ENCODE results near the gene NINJ2. TPM values are rescaled to one million over a fixed set of nuclear protein-coding genes. Genes with fewer than 3 reads are reported as not detected.
"Not testable (repeated sequence)": the region's sequence is repeated elsewhere in the genome, so short reads cannot be mapped to it uniquely, and the experiment has no call there.

NINJ2 gene, protein sequence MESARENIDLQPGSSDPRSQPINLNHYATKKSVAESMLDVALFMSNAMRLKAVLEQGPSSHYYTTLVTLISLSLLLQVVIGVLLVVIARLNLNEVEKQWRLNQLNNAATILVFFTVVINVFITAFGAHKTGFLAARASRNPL
- total RNA-seq: 0.69 to 1.6 TPM (median 1.1 TPM) in 3 replicates

DNA sequence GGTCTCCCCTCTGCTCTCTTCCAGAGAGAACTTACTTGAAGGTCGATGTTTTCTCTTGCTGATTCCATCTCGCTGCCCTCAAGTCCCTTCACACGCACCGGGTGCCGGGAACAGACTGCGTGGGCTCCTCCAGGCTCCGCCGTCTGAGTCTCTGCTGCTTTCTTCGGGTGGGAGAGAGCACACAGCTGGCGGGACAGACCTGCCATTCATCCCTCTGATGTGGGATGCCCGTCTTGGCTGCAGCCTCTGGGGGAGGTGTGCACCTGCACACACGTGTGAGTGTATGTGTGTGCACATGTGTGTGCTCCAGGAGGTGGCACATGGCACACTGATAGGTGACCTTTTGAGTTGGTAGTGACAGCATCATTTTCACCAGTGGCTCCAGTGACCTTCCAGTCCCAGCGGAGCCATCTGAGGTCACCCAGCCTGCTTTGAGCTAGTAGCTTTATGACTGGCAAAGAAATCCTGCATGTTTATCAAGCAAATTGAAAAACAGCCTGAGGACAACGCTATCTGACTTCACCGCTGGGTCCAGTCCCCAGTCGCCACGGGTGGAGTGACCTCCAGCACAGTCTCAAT is at the start of gene NINJ2:
NINJ2 (minus strand) TSS at position 153 of the 579 bp plus-strand sequence; CDS start at position 68, 85 bp downstream.
- no peak for DNase-seq (ENCODE audit: low spot score in 2 of 2, unreplicated experiment in 2 of 2)
- Mint-ChIP-seq H3K4me3 (no peak within 1 kb of the TSS), H3K36me3 (no peaks in the 10 kb centered on the region), H3K27ac (peak within 1 kb of the TSS; percentile 72), H3K9me3 (no peaks in the 10 kb centered on the region), H3K27me3 (ENCODE audit: low read depth) (no peaks in the 10 kb centered on the region), H3K4me1 (peaks cover 20% of the 10 kb centered on the region)
- TF ChIP-seq, protein P1, sequence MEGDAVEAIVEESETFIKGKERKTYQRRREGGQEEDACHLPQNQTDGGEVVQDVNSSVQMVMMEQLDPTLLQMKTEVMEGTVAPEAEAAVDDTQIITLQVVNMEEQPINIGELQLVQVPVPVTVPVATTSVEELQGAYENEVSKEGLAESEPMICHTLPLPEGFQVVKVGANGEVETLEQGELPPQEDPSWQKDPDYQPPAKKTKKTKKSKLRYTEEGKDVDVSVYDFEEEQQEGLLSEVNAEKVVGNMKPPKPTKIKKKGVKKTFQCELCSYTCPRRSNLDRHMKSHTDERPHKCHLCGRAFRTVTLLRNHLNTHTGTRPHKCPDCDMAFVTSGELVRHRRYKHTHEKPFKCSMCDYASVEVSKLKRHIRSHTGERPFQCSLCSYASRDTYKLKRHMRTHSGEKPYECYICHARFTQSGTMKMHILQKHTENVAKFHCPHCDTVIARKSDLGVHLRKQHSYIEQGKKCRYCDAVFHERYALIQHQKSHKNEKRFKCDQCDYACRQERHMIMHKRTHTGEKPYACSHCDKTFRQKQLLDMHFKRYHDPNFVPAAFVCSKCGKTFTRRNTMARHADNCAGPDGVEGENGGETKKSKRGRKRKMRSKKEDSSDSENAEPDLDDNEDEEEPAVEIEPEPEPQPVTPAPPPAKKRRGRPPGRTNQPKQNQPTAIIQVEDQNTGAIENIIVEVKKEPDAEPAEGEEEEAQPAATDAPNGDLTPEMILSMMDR (IDR thresholded peaks at IDR 0.05; ENCODE audit: unreplicated experiment): no peak

DNA sequence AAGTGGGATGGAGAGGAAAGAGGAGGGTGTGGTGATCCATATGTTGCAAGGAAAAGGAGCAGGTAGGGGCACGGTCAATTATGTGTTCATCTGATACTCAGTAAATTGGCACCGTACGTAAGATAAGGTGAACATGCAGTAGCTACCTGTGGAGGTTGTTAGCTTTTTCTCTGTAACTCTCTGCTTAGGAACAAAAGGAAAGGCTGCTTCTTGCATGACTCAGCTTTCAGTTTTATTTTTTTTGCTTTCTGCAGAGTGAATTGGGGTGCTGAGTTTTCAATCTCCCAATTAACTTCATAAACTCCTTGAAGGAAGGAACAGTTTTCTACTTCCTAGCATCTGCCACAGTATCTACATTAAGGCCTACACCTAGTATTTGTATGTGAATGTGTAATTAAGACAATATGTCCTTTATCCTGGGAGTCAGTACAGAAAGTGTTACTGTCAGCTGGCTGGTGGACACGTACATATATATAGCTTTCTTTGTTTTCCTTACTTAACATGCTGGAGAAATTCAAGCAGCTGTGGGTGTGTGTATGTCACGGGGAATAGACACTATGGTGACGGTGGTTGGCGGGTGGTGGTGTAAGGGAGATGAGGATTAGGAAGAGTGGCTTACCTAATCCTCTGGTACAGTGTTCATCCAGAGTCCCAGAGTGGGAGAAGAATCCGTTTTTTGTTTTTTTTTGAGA is 49.1 kb upstream of the NINJ2 start:
- peaks cover 8% of the 10 kb centered on the region for H3K4me1 Mint-ChIP-seq
- H3K27me3 Mint-ChIP-seq (ENCODE audit: low read depth): no peaks in the 10 kb centered on the region
- H3K36me3 Mint-ChIP-seq: no peaks in the 10 kb centered on the region
- DNase-seq (ENCODE audit: low spot score in 2 of 2, unreplicated experiment in 2 of 2): no peak
- H3K27ac Mint-ChIP-seq: peak overlapping the region; percentile 14
- no peaks in the 10 kb centered on the region for H3K9me3 Mint-ChIP-seq
- H3K4me3 Mint-ChIP-seq: no peak overlapping the region
- TF ChIP-seq, protein P1 (IDR thresholded peaks at IDR 0.05; ENCODE audit: unreplicated experiment): no peak

DNA sequence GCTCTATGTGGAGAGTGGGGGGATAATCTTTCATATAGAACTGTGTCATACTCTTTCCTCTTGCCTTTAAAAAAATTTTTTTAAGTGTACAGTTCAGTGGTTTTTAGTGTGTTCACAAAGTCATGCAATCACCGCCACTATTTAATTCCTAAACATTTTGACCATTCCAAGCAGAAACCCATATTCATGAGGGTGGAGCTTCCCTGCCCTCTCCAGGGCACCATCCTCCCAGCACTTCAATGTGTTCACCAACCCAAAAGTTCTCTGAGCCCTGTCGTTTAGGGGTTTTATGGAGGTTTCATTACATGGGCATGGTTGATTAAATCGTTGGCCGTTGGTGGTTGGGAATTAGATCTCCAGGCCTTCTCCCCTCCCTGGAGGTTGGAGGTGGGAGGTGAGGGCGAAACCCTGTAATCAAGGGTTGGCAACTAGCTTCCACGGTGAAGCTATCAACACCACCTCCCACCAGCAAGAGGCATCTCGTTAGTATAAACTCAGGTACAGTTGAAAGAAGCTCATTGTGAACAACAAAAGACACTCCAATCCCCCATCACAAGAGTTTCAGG is 46.3 kb upstream of the NINJ2 start:
- Mint-ChIP-seq H3K4me3 (no peak overlapping the region), H3K36me3 (no peaks in the 10 kb centered on the region), H3K27me3 (ENCODE audit: low read depth) (no peaks in the 10 kb centered on the region), H3K27ac (no peak overlapping the region), H3K4me1 (peaks cover 8% of the 10 kb centered on the region), H3K9me3 (no peaks in the 10 kb centered on the region)
- TF ChIP-seq, protein P1 (IDR thresholded peaks at IDR 0.05; ENCODE audit: unreplicated experiment): no peak
- no peak for DNase-seq (ENCODE audit: low spot score in 2 of 2, unreplicated experiment in 2 of 2)

DNA sequence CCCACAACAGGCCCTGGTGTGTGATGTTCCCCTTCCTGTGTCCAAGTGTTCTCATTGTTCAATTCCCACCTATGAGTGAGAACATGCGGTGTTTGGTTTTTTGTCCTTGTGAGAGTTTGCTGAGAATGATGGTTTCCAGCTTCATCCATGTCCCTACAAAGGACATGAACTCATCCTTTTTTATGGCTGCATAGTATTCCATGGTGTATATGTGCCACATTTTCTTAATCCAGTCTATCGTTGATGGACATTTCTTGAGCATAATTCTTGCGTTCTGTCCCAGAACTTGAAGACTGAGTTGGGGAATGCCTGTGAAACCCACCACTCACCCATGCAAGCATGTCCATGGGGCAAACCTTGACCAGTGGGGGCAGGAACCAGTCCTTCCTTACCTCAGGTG is 44.8 kb upstream of the NINJ2 start:
- H3K4me3 Mint-ChIP-seq; H3K36me3 Mint-ChIP-seq; H3K9me3 Mint-ChIP-seq; H3K27ac Mint-ChIP-seq; H3K27me3 Mint-ChIP-seq (ENCODE audit: low read depth); DNase-seq (ENCODE audit: low spot score in 2 of 2, unreplicated experiment in 2 of 2); H3K4me1 Mint-ChIP-seq: not testable (repeated sequence)

DNA sequence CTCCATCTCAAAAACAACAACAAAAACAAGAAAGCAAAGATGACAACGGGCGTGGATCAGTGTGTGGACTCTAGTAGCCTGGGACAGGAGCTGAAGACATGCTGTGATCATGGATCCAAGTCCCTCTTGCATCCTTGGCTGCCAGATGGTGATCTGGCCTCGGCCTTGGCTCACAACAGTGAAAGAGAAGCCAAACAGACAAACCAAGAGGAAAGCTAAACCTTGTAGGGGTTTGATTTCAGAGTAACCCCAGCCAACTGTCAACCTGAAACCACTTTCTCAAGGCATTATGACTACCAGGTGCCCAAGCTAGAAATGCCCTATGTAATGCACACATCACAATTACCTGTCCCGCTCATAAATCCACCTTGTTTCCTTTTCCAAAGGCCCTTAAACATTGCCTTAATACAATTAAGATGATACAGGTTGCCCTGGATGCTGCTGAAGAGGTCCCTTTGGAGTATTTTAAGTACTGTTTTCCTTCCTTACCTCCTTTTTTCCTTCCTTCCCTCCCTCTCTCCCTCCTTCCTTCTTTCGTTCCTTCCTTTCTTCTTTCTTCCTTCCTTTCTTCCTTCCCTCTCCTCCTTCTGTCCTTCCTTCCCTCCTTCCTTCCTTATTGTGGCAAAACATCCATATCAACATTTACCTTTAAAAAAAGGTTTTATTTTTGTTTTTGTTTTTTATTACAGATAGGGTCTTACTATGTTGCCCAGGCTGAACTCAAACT is 41.4 kb upstream of the NINJ2 start:
- no peak overlapping the region for H3K27ac Mint-ChIP-seq

More for the DNA sequence above, 41.4 kb upstream of the NINJ2 start:
- no peaks in the 10 kb centered on the region for H3K27me3 Mint-ChIP-seq (ENCODE audit: low read depth)
- no peak overlapping the region for H3K4me3 Mint-ChIP-seq
- DNase-seq (ENCODE audit: low spot score in 2 of 2, unreplicated experiment in 2 of 2): no peak
- TF ChIP-seq, protein P1 (IDR thresholded peaks at IDR 0.05; ENCODE audit: unreplicated experiment): no peak
- H3K9me3 Mint-ChIP-seq: no peaks in the 10 kb centered on the region
- H3K36me3 Mint-ChIP-seq: no peaks in the 10 kb centered on the region
- H3K4me1 Mint-ChIP-seq: no peaks in the 10 kb centered on the region

All from mesothelial cell of epicardium (in vitro differentiated cells).